Activated CD4-positive, alpha-beta T cell treated with anti-CD3 and anti-CD28 coated beads for 36 hours (primary cell): Measurements from ENCODE around the gene HELQ. TPM values are rescaled to one million over a fixed set of nuclear protein-coding genes. Genes with fewer than 3 reads are reported as not detected.
A peak's percentile ranks its signal among the peaks of the same experiment; 100 is the strongest.
"Not testable (repeated sequence)": the region's sequence is repeated elsewhere in the genome, so short reads cannot be mapped to it uniquely, and the experiment has no call there.

Source experiments
- ATAC-seq: fragments of 200-7000 bp; cut with Tn5 transposase; one replicate; pipeline ENCODE4 v1.10.0; 2021; ENCODE audit warnings: mild to moderate bottlenecking, moderate library complexity
- CTCF ChIA-PET: fragments of 350-600 bp; sonication (Branson Sonifier 250); formaldehyde crosslinking; loops from one replicate; lab custom pipeline; 2021; ENCODE audit warnings: antibody characterized with exemption; lab: Charles Lee
- POLR2A ChIA-PET: fragments of 350-600 bp; sonication (Branson Sonifier 250); formaldehyde crosslinking; loops from one replicate; lab custom pipeline; 2021; ENCODE audit warnings: antibody characterized with exemption, inconsistent platforms; lab: Charles Lee
- DNase-seq: peaks from one replicate; pipeline ENCODE4 v3.0.0-alpha.2; 2020
- H3K27ac Mint-ChIP-seq: one replicate; pipeline ENCODE4 v1.8.0; 2021; ENCODE audit warnings: mixed read lengths
- H3K27me3 Mint-ChIP-seq: one replicate; pipeline ENCODE4 v1.8.0; 2021; ENCODE audit warnings: mixed read lengths
- H3K36me3 Mint-ChIP-seq: one replicate; pipeline ENCODE4 v1.8.0; 2021; ENCODE audit warnings: low read depth, mixed read lengths
- H3K4me1 Mint-ChIP-seq: one replicate; pipeline ENCODE4 v1.8.0; 2021; ENCODE audit warnings: mixed read lengths
- H3K4me3 Mint-ChIP-seq: one replicate; pipeline ENCODE4 v1.8.0; 2021; ENCODE audit warnings: mild to moderate bottlenecking, moderate library complexity, mixed read lengths
- H3K9me3 Mint-ChIP-seq: one replicate; pipeline ENCODE4 v1.8.0; 2021; ENCODE audit warnings: low read depth, mixed read lengths
- intact Hi-C, 2 experiments: fragments of 100-400 bp; cut with DNase I in 1 of 2; cut with micrococcal nuclease in 1 of 2; formaldehyde crosslinking; loops; one replicate each; pipeline versions ENCODE4 v1.14.2 to v1.15.1; 2022 to 2024; cut with DNase I, micrococcal nuclease
- total RNA-seq, 2 experiments: library from RNA; stranded (reverse); gene quantifications; one replicate each; pipeline ENCODE4 v1.2.3, GENCODE V29; 2021

HELQ gene, protein sequence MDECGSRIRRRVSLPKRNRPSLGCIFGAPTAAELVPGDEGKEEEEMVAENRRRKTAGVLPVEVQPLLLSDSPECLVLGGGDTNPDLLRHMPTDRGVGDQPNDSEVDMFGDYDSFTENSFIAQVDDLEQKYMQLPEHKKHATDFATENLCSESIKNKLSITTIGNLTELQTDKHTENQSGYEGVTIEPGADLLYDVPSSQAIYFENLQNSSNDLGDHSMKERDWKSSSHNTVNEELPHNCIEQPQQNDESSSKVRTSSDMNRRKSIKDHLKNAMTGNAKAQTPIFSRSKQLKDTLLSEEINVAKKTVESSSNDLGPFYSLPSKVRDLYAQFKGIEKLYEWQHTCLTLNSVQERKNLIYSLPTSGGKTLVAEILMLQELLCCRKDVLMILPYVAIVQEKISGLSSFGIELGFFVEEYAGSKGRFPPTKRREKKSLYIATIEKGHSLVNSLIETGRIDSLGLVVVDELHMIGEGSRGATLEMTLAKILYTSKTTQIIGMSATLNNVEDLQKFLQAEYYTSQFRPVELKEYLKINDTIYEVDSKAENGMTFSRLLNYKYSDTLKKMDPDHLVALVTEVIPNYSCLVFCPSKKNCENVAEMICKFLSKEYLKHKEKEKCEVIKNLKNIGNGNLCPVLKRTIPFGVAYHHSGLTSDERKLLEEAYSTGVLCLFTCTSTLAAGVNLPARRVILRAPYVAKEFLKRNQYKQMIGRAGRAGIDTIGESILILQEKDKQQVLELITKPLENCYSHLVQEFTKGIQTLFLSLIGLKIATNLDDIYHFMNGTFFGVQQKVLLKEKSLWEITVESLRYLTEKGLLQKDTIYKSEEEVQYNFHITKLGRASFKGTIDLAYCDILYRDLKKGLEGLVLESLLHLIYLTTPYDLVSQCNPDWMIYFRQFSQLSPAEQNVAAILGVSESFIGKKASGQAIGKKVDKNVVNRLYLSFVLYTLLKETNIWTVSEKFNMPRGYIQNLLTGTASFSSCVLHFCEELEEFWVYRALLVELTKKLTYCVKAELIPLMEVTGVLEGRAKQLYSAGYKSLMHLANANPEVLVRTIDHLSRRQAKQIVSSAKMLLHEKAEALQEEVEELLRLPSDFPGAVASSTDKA
- total RNA-seq = 10 to 100 TPM in 1 of 2 experiments, 1 to 10 TPM in 1; 9.3 to 10.1 TPM

- ATAC-seq (peak; percentile 92), DNase-seq (peak; percentile 97)
- ChIA-PET POLR2A (interaction anchor here (0.6 to 1.3 kb wide), 5 partner anchors 60 to 443 kb away, joined by 3 to 5 read pairs (median 3); partner anchors contain the start of genes COPS4 and COQ2), CTCF (interaction anchor here (0.7 to 0.8 kb wide), 2 partner anchors 9 to 174 kb away, joined by 3 read pairs; no protein-coding TSS in a partner anchor)
- Mint-ChIP-seq H3K36me3 (peaks cover 54% of the 10 kb centered on the region), H3K27me3 (no peaks in the 10 kb centered on the region), H3K9me3 (no peaks in the 10 kb centered on the region), H3K4me1 (peaks cover 37% of the 10 kb centered on the region), H3K4me3 (peak within 1 kb of the TSS; percentile 97), H3K27ac (peak within 1 kb of the TSS; percentile 99)
- intact Hi-C loops = loop anchor here (1.0 to 10.0 kb wide), 17 partner anchors 30 to 1127 kb away; partner anchors contain the start of genes ABRAXAS1 (in 2 of the 2), PLAC8 (in 2 of the 2), THAP9 (in 2 of the 2) and CDS1 (in 1 of the 2)
Observed at GRCh38 chr4:83455281-83456183, at the start of gene HELQ, which contains the start of gene MRPS18C. HELQ (minus strand) TSS chr4:83455823; CDS start chr4:83455693, 130 bp downstream. MRPS18C (plus strand) TSS chr4:83456058; CDS start chr4:83456078, 20 bp downstream.

- CTCF ChIA-PET = interaction anchor here (1.2 kb wide), 1 partner anchor 140 kb away, joined by 4 read pairs; no protein-coding TSS in a partner anchor
- no peaks in the 10 kb centered on the region for H3K9me3 Mint-ChIP-seq
- ATAC-seq = no peak
- H3K27ac Mint-ChIP-seq = peak overlapping the region; percentile 32
- POLR2A ChIA-PET = interaction anchor here (0.6 kb wide), 1 partner anchor 836 kb away, joined by 3 read pairs; no protein-coding TSS in a partner anchor
- DNase-seq = no peak
- no peaks in the 10 kb centered on the region for H3K36me3 Mint-ChIP-seq
- no peaks in the 10 kb centered on the region for H3K27me3 Mint-ChIP-seq
- no peak overlapping the region for H3K4me3 Mint-ChIP-seq
- intact Hi-C loops = loop anchor here in 1 of 2 experiments (5.0 to 10.0 kb wide), 2 partner anchors 77 to 1000 kb away; no protein-coding TSS in a partner anchor
- H3K4me1 Mint-ChIP-seq = peaks cover 12% of the 10 kb centered on the region
Observed at GRCh38 chr4:83504996-83505395, 49.4 kb upstream of the HELQ start.

DNA sequence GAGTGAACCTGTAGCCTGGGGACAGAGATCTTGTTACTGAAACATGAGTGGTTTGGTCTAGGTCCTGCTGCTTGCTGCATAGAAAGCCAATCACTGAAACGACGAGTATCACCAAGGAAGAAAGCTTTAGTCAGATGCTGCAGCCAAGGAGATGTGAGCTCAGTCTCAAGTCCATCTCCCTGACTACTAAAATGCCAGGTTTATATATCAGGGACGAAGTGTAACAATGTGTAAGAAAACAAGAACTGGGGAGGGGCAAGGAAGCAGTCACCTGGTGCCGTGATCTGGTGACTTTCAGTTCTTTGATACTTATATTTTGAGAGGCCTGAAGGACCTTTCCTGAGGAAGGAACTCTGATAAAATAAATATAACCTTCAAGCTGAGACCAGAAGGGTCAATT lies 48.9 kb upstream of the HELQ start:
- Mint-ChIP-seq H3K4me1 (peaks cover 12% of the 10 kb centered on the region), H3K27ac (peak overlapping the region; percentile 32), H3K4me3 (no peak overlapping the region), H3K27me3 (no peaks in the 10 kb centered on the region), H3K36me3 (no peaks in the 10 kb centered on the region), H3K9me3 (no peaks in the 10 kb centered on the region)
- ChIA-PET CTCF (interaction anchor here (1.2 to 2.0 kb wide), 2 partner anchors 13 to 141 kb away, joined by 4 to 9 read pairs; no protein-coding TSS in a partner anchor), POLR2A (no interaction called here)
- DNase-seq (no peak), ATAC-seq (no peak)
- intact Hi-C loops = loop anchor here in 1 of 2 experiments (10.0 kb wide), 1 partner anchor 1000 kb away; no protein-coding TSS in a partner anchor

- intact Hi-C loops = loop anchor here in 1 of 2 experiments (10.0 kb wide), 1 partner anchor 1001 kb away; no protein-coding TSS in a partner anchor
- DNase-seq (peak; percentile 28), ATAC-seq (peak; percentile 51)
- Mint-ChIP-seq H3K27me3 (no peaks in the 10 kb centered on the region), H3K4me1 (peaks cover 12% of the 10 kb centered on the region), H3K9me3 (no peaks in the 10 kb centered on the region), H3K27ac (peak overlapping the region; percentile 32), H3K36me3 (no peaks in the 10 kb centered on the region), H3K4me3 (no peak overlapping the region)
- ChIA-PET POLR2A (no interaction called here), CTCF (interaction anchor here (0.6 to 2.0 kb wide), 2 partner anchors 12 to 237 kb away, joined by 3 to 9 read pairs; no protein-coding TSS in a partner anchor)
Observed at GRCh38 chr4:83503974-83504373, 48.4 kb upstream of the HELQ start.

- ChIA-PET CTCF (interaction anchor here (0.7 to 0.9 kb wide), 3 partner anchors 26 to 228 kb away, joined by 3 to 4 read pairs (median 4); no protein-coding TSS in a partner anchor), POLR2A (interaction anchor here (0.7 kb wide), 1 partner anchor 202 kb away, joined by 4 read pairs; no protein-coding TSS in a partner anchor)
- not testable (repeated sequence) for ATAC-seq, H3K4me3 Mint-ChIP-seq, DNase-seq, H3K27ac Mint-ChIP-seq, H3K27me3 Mint-ChIP-seq, H3K9me3 Mint-ChIP-seq, H3K36me3 Mint-ChIP-seq
- peaks cover 12% of the 10 kb centered on the region for H3K4me1 Mint-ChIP-seq
- intact Hi-C loops = loop anchor here in 1 of 2 experiments (10.0 kb wide), 1 partner anchor 1003 kb away; no protein-coding TSS in a partner anchor
Observed at GRCh38 chr4:83501671-83502070, 46.0 kb upstream of the HELQ start.

- no peaks in the 10 kb centered on the region for H3K36me3 Mint-ChIP-seq
- ATAC-seq (no peak), DNase-seq (no peak)
- CTCF ChIA-PET = interaction anchor here (0.9 to 1.8 kb wide), 3 partner anchors 9 to 141 kb away, joined by 3 to 7 read pairs (median 4); no protein-coding TSS in a partner anchor
- no peaks in the 10 kb centered on the region for H3K9me3 Mint-ChIP-seq
- POLR2A ChIA-PET = no interaction called here
- no peaks in the 10 kb centered on the region for H3K4me1 Mint-ChIP-seq
- no peaks in the 10 kb centered on the region for H3K27me3 Mint-ChIP-seq
- H3K27ac Mint-ChIP-seq = no peak overlapping the region
- no peak overlapping the region for H3K4me3 Mint-ChIP-seq
- intact Hi-C loops = no loop called here
Observed at GRCh38 chr4:83498187-83498586, 42.6 kb upstream of the HELQ start.

- POLR2A ChIA-PET, CTCF ChIA-PET, intact Hi-C loops: not testable (repeated sequence)
Observed at GRCh38 chr4:83496085-83496917, 40.7 kb upstream of the HELQ start.

GRCh38 chr4:83490876-83491450 lies 35.3 kb upstream of the HELQ start:
- peaks cover 4% of the 10 kb centered on the region for H3K4me1 Mint-ChIP-seq
- ATAC-seq (peak; percentile 63), DNase-seq (no peak)
- no peaks in the 10 kb centered on the region for H3K9me3 Mint-ChIP-seq
- H3K4me3 Mint-ChIP-seq = no peak overlapping the region
- H3K27me3 Mint-ChIP-seq = no peaks in the 10 kb centered on the region
- ChIA-PET POLR2A (no interaction called here), CTCF (interaction anchor here (1.0 to 2.5 kb wide), 9 partner anchors 9 to 153 kb away, joined by 3 to 18 read pairs (median 3); no protein-coding TSS in a partner anchor)
- intact Hi-C loops = loop anchor here (1.0 kb wide), 1 partner anchor 149 kb away; no protein-coding TSS in a partner anchor
- no peak overlapping the region for H3K27ac Mint-ChIP-seq
- H3K36me3 Mint-ChIP-seq = no peaks in the 10 kb centered on the region

More at GRCh38 chr4:83496085-83496917, 40.7 kb upstream of the HELQ start:
- H3K27ac Mint-ChIP-seq, H3K27me3 Mint-ChIP-seq, ATAC-seq, DNase-seq, H3K4me3 Mint-ChIP-seq, H3K36me3 Mint-ChIP-seq, H3K9me3 Mint-ChIP-seq, H3K4me1 Mint-ChIP-seq: not testable (repeated sequence)
